Upper lobe of left lung (tissue), 4 donors: Measurements from ENCODE around the gene P2RY6.

Source experiments
- CTCF ChIP-seq, 6 experiments: fragments of 450-650 bp in 4 of 6; fragments of 200-600 bp in 2 of 6; sonication (generic) in 2 of 6; IDR thresholded peaks; one replicate each; pipeline ENCODE4 v1.5.1; 2016 to 2019; ENCODE audit warnings: antibody characterized with exemption in 6 of 6
- EP300 ChIP-seq, 4 donors: sonication (generic); formaldehyde crosslinking; IDR thresholded peaks; one replicate each; pipeline ENCODE4 v1.5.1; 2017; ENCODE audit warnings: antibody characterized with exemption in 4 of 4, control low read depth in 2 of 4
- POLR2A ChIP-seq, 4 donors: fragments of 450-650 bp; IDR thresholded peaks; one replicate each; pipeline ENCODE4 v1.5.1; 2016 to 2017; ENCODE audit warnings: antibody characterized with exemption in 4 of 4, mild to moderate bottlenecking in 2 of 4
- POLR2AphosphoS5 ChIP-seq, 2 donors: sonication (generic); formaldehyde crosslinking; IDR thresholded peaks; one replicate each; pipeline ENCODE4 v1.5.1; 2017; ENCODE audit warnings: antibody characterized with exemption in 2 of 2

- TF ChIP-seq CTCF (IDR thresholded peaks at IDR 0.05) (no peak), POLR2AphosphoS5 (IDR thresholded peaks at IDR 0.05) (no peak), EP300 (IDR thresholded peaks at IDR 0.05) (no peak), POLR2A (IDR thresholded peaks at IDR 0.05) (no peak)
Observed at GRCh38 chr11:73340164-73340563, 68.0 kb downstream of the P2RY6 start.
